HL-60 (cell line): ENCODE results near the gene ZNF618.

Source experiments
- GABPA ChIP-seq: IDR thresholded peaks from 2 replicates; pipeline ENCODE4 v1.6.1; 2012; ENCODE audit warnings: low read depth
- POLR2AphosphoS5 ChIP-seq: IDR thresholded peaks from 2 replicates; pipeline ENCODE4 v1.6.1; 2012; ENCODE audit warnings: low read depth
- REST ChIP-seq: IDR thresholded peaks from 2 replicates; pipeline ENCODE4 v1.6.1; 2012; ENCODE audit warnings: low read depth; ENCODE audit not compliant: insufficient replicate concordance
- SPI1 ChIP-seq: IDR thresholded peaks from 2 replicates; pipeline ENCODE4 v1.6.1; 2012; ENCODE audit warnings: low read depth, mild to moderate bottlenecking, borderline replicate concordance
- TF ChIP-seq, protein P1 (sequence below): IDR thresholded peaks from one replicate; pipeline ENCODE4 v1.5.1; 2011; ENCODE audit warnings: low read length, control low read depth, inconsistent platforms; ENCODE audit not compliant: insufficient read depth

GRCh38 chr9:114050226-114050568 lies 174.1 kb downstream of the ZNF618 start:
- TF ChIP-seq, protein P1, sequence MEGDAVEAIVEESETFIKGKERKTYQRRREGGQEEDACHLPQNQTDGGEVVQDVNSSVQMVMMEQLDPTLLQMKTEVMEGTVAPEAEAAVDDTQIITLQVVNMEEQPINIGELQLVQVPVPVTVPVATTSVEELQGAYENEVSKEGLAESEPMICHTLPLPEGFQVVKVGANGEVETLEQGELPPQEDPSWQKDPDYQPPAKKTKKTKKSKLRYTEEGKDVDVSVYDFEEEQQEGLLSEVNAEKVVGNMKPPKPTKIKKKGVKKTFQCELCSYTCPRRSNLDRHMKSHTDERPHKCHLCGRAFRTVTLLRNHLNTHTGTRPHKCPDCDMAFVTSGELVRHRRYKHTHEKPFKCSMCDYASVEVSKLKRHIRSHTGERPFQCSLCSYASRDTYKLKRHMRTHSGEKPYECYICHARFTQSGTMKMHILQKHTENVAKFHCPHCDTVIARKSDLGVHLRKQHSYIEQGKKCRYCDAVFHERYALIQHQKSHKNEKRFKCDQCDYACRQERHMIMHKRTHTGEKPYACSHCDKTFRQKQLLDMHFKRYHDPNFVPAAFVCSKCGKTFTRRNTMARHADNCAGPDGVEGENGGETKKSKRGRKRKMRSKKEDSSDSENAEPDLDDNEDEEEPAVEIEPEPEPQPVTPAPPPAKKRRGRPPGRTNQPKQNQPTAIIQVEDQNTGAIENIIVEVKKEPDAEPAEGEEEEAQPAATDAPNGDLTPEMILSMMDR: no peak
- TF ChIP-seq SPI1 (no peak), GABPA (no peak), REST (no peak), POLR2AphosphoS5 (no peak)
